Activated naive CD8-positive, alpha-beta T cell treated with anti-CD3 and anti-CD28 coated beads for 36 hours (primary cell): ENCODE measurements around the gene FTCDNL1. TPM values are rescaled to one million over a fixed set of nuclear protein-coding genes. Genes with fewer than 3 reads are reported as not detected.

ENCODE experiments used
- DNase-seq: peaks from one replicate; pipeline ENCODE4 v3.0.0; 2021
- H3K27ac Mint-ChIP-seq: one replicate; pipeline ENCODE4 v1.8.0; 2022; ENCODE audit warnings: mild to moderate bottlenecking, moderate library complexity, mixed read lengths
- H3K27me3 Mint-ChIP-seq: one replicate; pipeline ENCODE4 v1.8.0; 2022; ENCODE audit warnings: mild to moderate bottlenecking, mixed read lengths
- H3K36me3 Mint-ChIP-seq: one replicate; pipeline ENCODE4 v1.8.0; 2021; ENCODE audit warnings: mild to moderate bottlenecking, mixed read lengths
- H3K4me1 Mint-ChIP-seq: one replicate; pipeline ENCODE4 v1.8.0; 2021; ENCODE audit warnings: mixed read lengths
- H3K4me3 Mint-ChIP-seq: one replicate; pipeline ENCODE4 v1.8.0; 2022; ENCODE audit warnings: mild to moderate bottlenecking, moderate library complexity, mixed read lengths
- H3K9me3 Mint-ChIP-seq: one replicate; pipeline ENCODE4 v1.8.0; 2022; ENCODE audit warnings: mixed read lengths
- total RNA-seq, 2 experiments: library from RNA; stranded (reverse); gene quantifications; one replicate each; pipeline ENCODE4 v1.2.3, GENCODE V29; 2021

Gene FTCDNL1
- total RNA-seq, 2 experiments from 2014 or later, result 3.2 to 3.4 TPM

GRCh38 chr2:199777916-199778315 is 73.1 kb downstream of the FTCDNL1 start:
- H3K9me3 Mint-ChIP-seq, result peaks cover 1% of the 10 kb centered on the region
- no peak for DNase-seq
- H3K4me1 Mint-ChIP-seq, result no peaks in the 10 kb centered on the region
- no peak overlapping the region for H3K27ac Mint-ChIP-seq
- no peaks in the 10 kb centered on the region for H3K36me3 Mint-ChIP-seq
- no peak overlapping the region for H3K4me3 Mint-ChIP-seq
- no peaks in the 10 kb centered on the region for H3K27me3 Mint-ChIP-seq

GRCh38 chr2:199777315-199777714 is 73.7 kb downstream of the FTCDNL1 start:
- no peak overlapping the region for H3K27ac Mint-ChIP-seq
- H3K4me3 Mint-ChIP-seq, result no peak overlapping the region
- H3K9me3 Mint-ChIP-seq, result peaks cover 1% of the 10 kb centered on the region
- DNase-seq, result no peak
- no peaks in the 10 kb centered on the region for H3K36me3 Mint-ChIP-seq
- H3K4me1 Mint-ChIP-seq, result no peaks in the 10 kb centered on the region
- no peaks in the 10 kb centered on the region for H3K27me3 Mint-ChIP-seq

- Mint-ChIP-seq H3K27ac (no peak overlapping the region), H3K9me3 (peaks cover 1% of the 10 kb centered on the region), H3K4me3 (no peak overlapping the region), H3K4me1 (no peaks in the 10 kb centered on the region), H3K27me3 (no peaks in the 10 kb centered on the region), H3K36me3 (no peaks in the 10 kb centered on the region)
- no peak for DNase-seq
Measured at GRCh38 chr2:199775267-199775666, 75.7 kb downstream of the FTCDNL1 start.

- H3K36me3 Mint-ChIP-seq, result no peaks in the 10 kb centered on the region
- no peaks in the 10 kb centered on the region for H3K4me1 Mint-ChIP-seq
- no peaks in the 10 kb centered on the region for H3K27me3 Mint-ChIP-seq
- H3K9me3 Mint-ChIP-seq, result no peaks in the 10 kb centered on the region
- no peak for DNase-seq
- H3K4me3 Mint-ChIP-seq, result no peak overlapping the region
- no peak overlapping the region for H3K27ac Mint-ChIP-seq
Measured at GRCh38 chr2:199772035-199772976, 78.7 kb downstream of the FTCDNL1 start.

- no peak for DNase-seq
- no peak overlapping the region for H3K27ac Mint-ChIP-seq
- no peaks in the 10 kb centered on the region for H3K9me3 Mint-ChIP-seq
- H3K36me3 Mint-ChIP-seq, result no peaks in the 10 kb centered on the region
- H3K4me3 Mint-ChIP-seq, result no peak overlapping the region
- H3K27me3 Mint-ChIP-seq, result no peaks in the 10 kb centered on the region
- no peaks in the 10 kb centered on the region for H3K4me1 Mint-ChIP-seq
Measured at GRCh38 chr2:199770716-199771115, 80.3 kb downstream of the FTCDNL1 start.

- H3K27me3 Mint-ChIP-seq, result no peaks in the 10 kb centered on the region
Measured at GRCh38 chr2:199765646-199766045, 85.3 kb downstream of the FTCDNL1 start.

GRCh38 chr2:199764273-199764800 is 86.7 kb downstream of the FTCDNL1 start:
- no peak for DNase-seq
- no peak overlapping the region for H3K4me3 Mint-ChIP-seq
- no peaks in the 10 kb centered on the region for H3K27me3 Mint-ChIP-seq
- H3K4me1 Mint-ChIP-seq, result no peaks in the 10 kb centered on the region
- H3K9me3 Mint-ChIP-seq, result no peaks in the 10 kb centered on the region
- no peaks in the 10 kb centered on the region for H3K36me3 Mint-ChIP-seq
- no peak overlapping the region for H3K27ac Mint-ChIP-seq

More at GRCh38 chr2:199765646-199766045, 85.3 kb downstream of the FTCDNL1 start:
- no peak for DNase-seq
- no peaks in the 10 kb centered on the region for H3K4me1 Mint-ChIP-seq
- no peak overlapping the region for H3K4me3 Mint-ChIP-seq
- no peaks in the 10 kb centered on the region for H3K36me3 Mint-ChIP-seq
- no peak overlapping the region for H3K27ac Mint-ChIP-seq
- H3K9me3 Mint-ChIP-seq, result no peaks in the 10 kb centered on the region

GRCh38 chr2:199762963-199763362 is 88.0 kb downstream of the FTCDNL1 start:
- no peaks in the 10 kb centered on the region for H3K27me3 Mint-ChIP-seq
- no peaks in the 10 kb centered on the region for H3K36me3 Mint-ChIP-seq
- no peak overlapping the region for H3K4me3 Mint-ChIP-seq
- no peaks in the 10 kb centered on the region for H3K4me1 Mint-ChIP-seq
- no peaks in the 10 kb centered on the region for H3K9me3 Mint-ChIP-seq
- no peak for DNase-seq
- no peak overlapping the region for H3K27ac Mint-ChIP-seq

- DNase-seq, result no peak
- Mint-ChIP-seq H3K36me3 (no peaks in the 10 kb centered on the region), H3K9me3 (no peaks in the 10 kb centered on the region), H3K4me3 (no peak overlapping the region), H3K4me1 (no peaks in the 10 kb centered on the region), H3K27me3 (no peaks in the 10 kb centered on the region), H3K27ac (no peak overlapping the region)
Measured at GRCh38 chr2:199760574-199760973, 90.4 kb downstream of the FTCDNL1 start.

GRCh38 chr2:199757233-199757870 is 93.6 kb downstream of the FTCDNL1 start:
- H3K4me1 Mint-ChIP-seq, result no peaks in the 10 kb centered on the region
- no peaks in the 10 kb centered on the region for H3K36me3 Mint-ChIP-seq
- H3K9me3 Mint-ChIP-seq, result no peaks in the 10 kb centered on the region
- no peak overlapping the region for H3K27ac Mint-ChIP-seq
- no peak for DNase-seq
- H3K4me3 Mint-ChIP-seq, result no peak overlapping the region
- H3K27me3 Mint-ChIP-seq, result peaks cover 8% of the 10 kb centered on the region

- Mint-ChIP-seq H3K27me3 (peaks cover 8% of the 10 kb centered on the region), H3K4me3 (no peak overlapping the region), H3K4me1 (no peaks in the 10 kb centered on the region), H3K27ac (no peak overlapping the region), H3K9me3 (no peaks in the 10 kb centered on the region), H3K36me3 (no peaks in the 10 kb centered on the region)
- DNase-seq, result no peak
Measured at GRCh38 chr2:199756743-199757142, 94.2 kb downstream of the FTCDNL1 start.

- Mint-ChIP-seq H3K27ac (no peak overlapping the region), H3K4me1 (no peaks in the 10 kb centered on the region), H3K4me3 (no peak overlapping the region), H3K36me3 (no peaks in the 10 kb centered on the region), H3K27me3 (peaks cover 11% of the 10 kb centered on the region), H3K9me3 (no peaks in the 10 kb centered on the region)
- no peak for DNase-seq
Measured at GRCh38 chr2:199756211-199756610, 94.8 kb downstream of the FTCDNL1 start.

GRCh38 chr2:199754766-199755165 is 96.2 kb downstream of the FTCDNL1 start:
- no peak for DNase-seq
- Mint-ChIP-seq H3K27ac (no peak overlapping the region), H3K27me3 (peaks cover 13% of the 10 kb centered on the region), H3K4me3 (no peak overlapping the region), H3K9me3 (no peaks in the 10 kb centered on the region), H3K4me1 (no peaks in the 10 kb centered on the region), H3K36me3 (no peaks in the 10 kb centered on the region)

GRCh38 chr2:199751492-199752120 is 99.4 kb downstream of the FTCDNL1 start:
- DNase-seq, result no peak
- H3K27ac Mint-ChIP-seq, result no peak overlapping the region
- H3K9me3 Mint-ChIP-seq, result no peaks in the 10 kb centered on the region
- H3K4me1 Mint-ChIP-seq, result no peaks in the 10 kb centered on the region
- no peak overlapping the region for H3K4me3 Mint-ChIP-seq
- H3K27me3 Mint-ChIP-seq, result peaks cover 13% of the 10 kb centered on the region
- no peaks in the 10 kb centered on the region for H3K36me3 Mint-ChIP-seq

GRCh38 chr2:199749571-199749970 is 101.4 kb downstream of the FTCDNL1 start:
- Mint-ChIP-seq H3K27me3 (peaks cover 13% of the 10 kb centered on the region), H3K4me3 (no peak overlapping the region), H3K9me3 (no peaks in the 10 kb centered on the region), H3K4me1 (no peaks in the 10 kb centered on the region), H3K27ac (no peak overlapping the region), H3K36me3 (no peaks in the 10 kb centered on the region)
- DNase-seq, result no peak
